NCI-H1436 treated with DMSO at 0.1 percent for 48 hours (cell line): Measurements from ENCODE around the gene B3GALT6.
A peak's percentile ranks its signal among the peaks of the same experiment; 100 is the strongest.

Experiments
- DNase-seq: peaks from one replicate; lab custom pipeline; 2025; lab: John Stamatoyannopoulos, UW

B3GALT6 gene

DNA sequence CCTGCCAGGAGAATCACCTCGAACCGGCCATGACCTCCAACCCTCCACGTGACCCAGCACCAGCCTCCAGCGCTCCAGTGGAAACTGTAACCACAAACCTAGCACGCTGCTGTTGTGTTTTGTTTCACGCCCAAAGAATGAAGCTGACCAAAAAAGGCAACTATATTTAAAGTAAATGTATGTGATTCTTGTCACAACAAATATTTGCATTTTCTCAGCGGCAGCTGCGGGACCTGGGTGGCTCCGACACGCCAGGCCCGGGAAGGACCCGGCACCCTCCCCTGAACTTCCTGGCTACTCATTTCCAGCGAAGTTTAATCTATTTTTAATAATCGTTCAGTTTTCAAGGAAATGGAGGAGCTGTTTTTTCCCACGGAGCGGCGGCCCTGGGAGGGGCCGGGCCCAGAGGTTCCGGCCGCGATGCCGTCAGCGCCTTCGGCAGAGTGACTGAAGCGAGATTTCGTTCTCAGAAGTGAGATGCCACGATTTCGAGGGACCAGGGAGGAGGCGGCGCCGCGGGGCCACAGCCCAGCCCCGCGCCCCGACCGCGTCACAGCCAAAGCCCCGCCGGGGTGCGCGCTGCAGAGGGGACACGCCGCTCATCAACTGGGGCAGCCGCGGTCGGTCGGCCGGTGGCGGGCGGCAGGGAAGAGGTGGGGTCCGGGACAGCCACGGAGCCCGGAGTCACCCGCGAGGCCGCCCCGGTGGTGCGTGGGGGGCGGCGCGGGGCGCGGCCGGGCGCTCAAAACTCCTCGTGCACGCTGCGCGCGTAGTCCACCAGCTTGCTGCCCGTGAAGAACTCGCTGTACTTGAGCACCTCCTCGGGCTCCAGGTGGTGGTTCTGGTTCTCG is 15.0 kb upstream of the B3GALT6 start:
- no peak for DNase-seq

DNA sequence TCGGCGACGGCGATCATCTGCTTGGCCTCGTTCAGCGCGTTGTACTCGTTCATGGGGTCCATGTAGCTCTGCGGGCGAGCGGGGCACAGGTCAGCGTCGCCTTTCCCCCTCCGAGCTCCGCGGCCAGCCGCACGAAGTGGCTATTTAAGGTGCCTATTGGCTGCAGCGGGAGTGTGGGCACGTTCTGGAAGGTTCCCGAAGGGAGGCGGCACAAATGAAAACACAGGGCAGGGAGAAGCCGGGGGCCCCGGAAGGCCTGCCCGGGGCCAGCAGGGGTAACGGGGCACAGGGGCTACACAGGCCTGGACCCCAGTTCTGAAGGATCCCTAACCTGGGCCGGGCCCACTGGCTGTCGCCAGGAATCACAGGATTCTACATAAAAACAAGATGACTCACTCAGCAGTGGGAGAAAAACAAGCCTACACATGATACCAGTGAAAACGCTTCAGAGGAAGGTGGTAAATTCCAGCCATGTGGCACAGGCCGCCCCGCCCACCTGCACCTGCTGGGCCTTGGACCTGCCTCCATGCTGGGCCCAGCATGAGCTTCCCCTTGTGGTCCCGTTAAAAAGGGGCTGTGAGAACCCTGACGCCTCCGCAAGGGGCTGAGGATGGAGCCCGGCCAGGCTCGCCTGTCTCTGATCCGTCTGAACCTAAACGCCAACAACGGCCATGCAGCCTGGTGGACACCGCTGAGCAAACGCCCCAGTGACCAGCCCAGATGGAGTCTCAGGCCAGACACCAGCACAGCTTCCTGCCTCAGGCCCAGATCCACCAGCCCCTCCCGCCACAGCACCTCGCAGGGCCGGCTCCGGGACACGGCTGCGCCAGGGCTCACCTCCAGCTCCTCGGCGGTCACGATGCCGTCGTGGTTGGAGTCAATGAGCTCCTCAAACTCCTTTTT is 14.2 kb upstream of the B3GALT6 start:
- no peak for DNase-seq

DNA sequence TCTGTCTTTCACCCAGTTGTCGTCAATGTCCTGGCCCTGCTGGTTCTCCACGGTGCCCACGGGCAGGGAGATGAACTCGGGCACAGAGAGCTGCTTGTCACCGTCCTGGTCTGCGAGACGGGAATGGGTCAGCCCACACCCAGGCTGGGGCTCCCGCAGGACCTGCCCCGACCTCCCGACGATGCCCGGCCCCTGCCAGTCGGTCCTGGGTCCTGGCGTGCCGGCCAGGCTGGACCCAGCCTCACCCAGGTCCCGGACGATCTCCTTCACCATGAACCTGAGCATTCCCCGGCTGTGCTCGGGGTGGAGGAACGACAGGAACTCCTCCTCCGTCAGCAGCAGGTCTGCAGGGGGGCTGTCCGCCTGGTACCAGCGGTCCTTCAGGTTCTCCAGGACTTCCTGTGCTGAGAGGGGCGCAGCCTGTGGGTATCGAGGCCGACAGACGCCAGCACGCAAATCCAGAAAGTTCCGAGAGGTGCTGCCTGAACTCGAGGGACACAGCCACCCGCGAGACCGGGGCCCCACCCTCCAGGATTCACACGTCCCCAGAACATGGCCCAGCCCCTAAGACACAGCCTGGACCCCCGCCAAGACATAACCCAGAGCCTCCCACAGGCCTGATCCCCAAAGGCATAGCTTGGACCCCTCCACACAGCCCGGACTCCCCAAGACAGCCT is 13.4 kb upstream of the B3GALT6 start:
- no peak for DNase-seq

DNA sequence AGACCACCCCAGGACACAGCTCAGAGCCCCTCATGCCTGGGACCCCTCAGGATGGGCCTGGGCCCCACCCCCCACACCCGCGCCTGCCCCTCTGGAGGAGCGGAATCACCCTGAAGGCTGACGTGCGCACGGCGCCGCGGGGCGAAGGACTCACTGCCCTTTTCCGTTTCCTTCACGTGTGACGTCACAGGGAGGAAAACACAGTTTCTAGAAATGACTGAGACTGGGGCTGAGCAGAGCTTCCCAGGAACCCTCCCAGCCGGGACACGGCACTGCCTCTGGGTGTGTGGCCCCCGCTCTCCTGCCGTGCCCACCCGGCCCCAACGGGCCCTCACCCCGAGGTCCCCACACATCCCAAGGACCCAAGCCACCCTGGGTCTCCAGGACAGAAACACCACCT is 12.7 kb upstream of the B3GALT6 start:
- no peak for DNase-seq

DNA sequence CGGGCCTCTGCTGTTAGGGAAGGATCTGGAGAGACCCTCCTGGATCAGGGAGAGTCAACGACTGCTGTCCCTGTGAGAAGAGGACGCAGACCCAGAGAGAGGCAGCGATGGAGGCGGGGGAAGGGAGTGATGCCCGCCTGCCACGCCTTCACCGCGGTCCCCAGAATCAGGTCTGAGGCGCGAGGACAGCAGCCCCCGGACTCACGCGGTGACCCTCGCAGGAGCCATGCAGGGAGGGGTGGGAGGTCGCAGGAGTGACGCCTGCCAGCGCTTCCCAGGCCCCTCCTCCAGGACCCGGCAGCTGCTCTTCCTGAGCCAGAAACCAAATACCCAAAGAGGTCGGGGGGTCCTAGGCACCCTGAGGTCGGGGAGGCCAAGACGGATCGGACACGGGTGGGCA is 11.8 kb upstream of the B3GALT6 start:
- DNase-seq: no peak

DNA sequence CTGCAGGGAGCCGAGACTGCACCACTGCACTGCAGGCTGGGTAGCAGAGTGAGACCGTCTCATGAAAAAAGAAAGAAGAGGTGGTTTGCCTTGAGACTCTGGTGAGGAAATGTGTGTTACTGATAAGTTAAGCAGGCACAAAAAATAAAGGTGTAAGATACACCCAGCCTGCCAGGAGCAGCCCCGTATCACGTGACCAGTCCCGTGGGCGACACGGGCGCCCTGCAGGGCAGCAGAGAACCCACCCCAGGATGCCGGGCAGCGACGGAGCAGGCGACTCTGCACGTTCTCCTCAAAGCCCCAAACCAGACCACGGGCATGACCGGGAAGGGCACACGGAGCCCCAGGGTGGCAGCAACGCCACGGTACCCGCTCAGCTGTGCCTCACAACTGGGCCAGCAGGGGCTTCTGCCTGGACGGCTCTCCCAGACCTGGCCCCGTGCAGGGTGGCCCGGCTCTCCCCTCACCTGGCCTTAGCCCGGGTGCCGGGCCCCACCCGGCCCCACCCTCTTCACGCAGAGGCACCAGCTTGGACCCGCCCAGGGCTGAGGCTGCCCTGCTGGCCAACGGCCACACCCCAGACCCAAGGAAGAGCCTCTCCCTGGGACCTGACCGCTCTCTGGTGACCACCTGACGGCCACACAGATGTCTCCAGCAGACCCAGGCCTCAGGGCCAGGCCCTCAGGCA is 10.0 kb upstream of the B3GALT6 start:
- no peak for DNase-seq

DNA sequence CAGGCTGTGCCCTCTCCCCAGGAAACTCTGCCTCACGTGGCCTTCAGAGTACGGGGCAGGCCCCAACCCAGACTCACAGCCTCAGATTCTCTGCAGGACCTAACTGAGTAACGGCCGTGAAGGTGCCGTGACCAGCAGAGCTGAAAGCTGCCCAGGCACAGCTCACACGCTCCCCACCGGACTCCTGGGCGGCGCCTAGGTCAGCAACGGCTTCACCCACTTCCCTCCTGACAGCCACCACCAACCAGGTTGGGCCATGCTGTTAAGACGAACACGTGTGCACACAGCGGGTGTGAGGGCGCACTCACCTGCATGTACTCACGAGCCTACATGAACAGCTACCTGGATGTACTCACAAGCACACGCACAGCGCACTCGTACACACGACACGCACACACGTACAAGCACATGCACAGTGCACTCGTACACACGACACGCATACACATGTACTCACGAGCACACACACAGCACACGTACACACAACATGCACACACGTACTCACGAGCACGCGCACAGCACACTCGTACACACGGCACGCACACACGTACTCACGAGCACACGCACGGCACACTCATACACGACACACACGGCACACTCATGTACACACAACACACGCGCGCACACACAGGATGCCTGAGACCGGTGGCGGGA is 9.3 kb upstream of the B3GALT6 start:
- DNase-seq: no peak

DNA sequence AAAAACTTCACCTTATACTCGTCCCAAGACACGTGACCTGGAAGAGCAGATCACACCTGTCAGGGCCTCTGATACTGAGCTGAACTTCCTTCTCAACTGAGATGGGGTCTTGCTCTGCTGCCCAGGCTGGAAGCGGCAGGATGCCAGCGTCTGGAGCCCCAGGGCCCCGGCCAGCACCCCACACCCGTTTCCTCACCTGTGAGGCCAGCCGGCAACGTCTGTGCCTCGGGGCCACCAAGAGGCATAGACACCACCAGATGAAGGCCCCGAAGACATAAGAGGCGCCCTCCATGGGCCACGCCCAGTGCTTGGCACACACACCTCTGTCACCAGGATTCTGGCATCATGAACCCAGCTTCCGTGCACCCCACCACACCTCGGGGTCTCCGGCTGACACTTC is 8.7 kb upstream of the B3GALT6 start:
- no peak for DNase-seq

DNA sequence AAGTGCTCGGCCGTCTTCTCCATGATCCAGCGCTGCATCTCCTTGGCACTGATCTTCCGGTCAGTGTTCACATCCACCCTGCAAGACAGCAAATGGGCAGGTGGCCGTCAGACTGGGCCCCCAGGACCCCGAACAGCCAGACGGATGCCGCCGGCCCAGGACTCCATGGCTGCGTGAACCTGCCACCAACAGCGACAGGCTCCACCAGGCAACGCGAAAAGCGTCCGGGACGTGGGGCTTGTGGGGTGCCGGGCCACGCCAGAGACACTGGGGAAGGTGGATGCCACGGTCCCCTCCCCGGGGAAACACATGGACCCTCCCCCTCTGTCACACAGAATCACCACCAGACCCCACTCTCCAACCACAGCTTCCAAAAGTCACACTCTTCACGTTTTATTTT is 8.1 kb upstream of the B3GALT6 start:
- no peak for DNase-seq

DNA sequence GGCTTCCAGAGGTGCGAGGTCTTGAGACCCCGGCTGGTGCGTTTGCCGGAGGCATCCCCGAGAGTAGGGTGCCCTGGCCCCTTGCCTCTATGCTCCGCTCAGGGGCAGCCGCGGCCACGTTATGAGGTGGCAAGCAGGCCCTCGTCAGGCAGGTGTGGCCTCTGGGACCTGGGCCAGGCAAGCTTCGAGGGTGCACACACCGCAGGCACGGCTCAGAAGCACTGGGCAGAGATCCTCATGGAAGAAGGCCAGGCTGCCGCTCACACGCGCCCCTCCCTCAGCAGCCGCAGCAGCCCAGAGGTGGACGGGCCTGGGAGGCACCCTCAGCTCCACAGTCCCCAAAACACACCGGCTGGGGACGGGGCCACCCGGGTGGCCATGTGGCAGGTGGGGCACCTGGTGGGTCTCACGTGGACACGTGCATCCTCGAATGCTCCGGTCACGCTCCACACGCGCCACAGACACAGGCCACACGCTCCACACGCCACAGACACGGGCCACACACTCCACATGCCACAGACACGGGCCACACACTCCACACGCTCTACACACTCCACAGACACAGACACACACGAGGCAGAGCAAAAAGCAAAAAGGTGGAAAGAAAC is 6.7 kb upstream of the B3GALT6 start:
- DNase-seq: no peak

DNA sequence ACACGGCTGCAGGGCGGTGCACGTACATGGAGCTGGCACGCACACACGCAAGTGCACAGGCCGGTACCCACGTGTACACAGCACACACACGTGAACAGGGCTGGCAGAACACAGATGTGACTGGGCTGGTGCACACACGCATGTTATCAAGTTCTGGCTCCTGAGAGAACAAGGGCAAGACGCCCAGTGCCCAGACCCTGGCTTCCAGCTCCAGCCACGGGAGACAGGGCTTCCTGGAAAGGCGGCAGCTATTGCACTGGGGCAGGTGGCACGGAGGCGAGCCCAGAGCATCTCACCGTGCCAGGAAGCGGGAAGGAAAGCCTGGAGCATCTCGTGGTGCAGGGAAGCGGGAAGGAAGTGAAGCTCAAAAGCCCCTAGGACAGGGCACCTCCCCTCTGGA is 6.1 kb upstream of the B3GALT6 start:
- DNase-seq: no peak

DNA sequence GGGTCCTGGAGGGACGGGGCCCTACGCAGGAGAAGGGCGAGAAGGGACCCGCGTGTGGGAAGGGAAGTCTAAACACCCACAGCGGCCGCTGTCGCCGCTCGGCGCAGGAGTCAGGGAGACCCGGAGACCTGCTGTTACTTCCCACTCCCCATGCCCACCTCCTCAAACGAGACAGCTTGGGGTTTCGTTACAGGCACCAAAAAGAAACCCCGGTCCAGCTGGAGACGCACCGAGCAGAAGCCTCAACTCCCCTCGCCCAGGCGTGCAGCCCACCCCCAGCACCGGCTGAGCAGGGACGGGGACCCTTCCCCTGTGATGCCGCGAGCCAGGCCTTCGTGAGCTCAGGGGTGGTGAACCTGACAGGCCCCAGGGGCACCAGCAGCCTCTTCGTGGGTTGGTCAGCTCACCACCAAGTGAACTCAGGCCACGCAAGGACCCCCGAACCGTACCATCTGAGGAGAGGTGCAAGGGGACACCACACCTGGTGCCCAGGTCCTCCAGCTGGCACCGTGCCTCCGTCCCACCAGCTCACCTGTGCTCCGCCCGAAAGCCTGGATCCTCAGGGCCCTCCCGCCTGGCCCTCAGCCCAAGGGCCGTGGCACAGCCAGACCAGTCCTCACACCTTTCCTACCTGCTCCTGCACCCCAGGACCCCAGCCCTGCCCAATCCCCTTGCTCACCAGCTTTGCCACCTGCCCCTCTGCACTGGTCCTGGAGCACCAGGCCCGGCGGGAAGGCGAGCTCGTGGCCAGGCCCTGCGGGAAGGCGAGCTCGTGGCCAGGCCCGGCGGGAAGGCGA is 5.3 kb upstream of the B3GALT6 start:
- DNase-seq: no peak

DNA sequence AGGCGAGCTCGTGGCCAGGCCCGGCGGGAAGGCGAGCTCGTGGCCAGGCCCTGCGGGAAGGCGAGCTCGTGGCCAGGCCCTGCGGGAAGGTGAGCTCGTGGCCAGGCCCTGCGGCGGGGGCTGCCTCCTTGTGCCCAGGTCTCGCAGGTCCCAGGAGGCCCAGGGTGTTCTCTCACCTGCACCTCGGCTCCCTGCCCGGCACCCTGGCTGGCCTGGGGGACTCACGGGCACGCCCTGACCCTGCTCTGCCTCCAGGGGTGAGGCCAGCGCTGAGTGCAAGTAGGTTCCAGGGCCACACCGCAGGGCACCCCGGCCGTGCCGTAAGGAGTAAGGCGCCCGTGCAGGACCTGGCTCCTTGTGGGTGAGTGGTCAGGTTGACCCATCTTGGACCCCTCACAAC is 4.7 kb upstream of the B3GALT6 start:
- DNase-seq: no peak

DNA sequence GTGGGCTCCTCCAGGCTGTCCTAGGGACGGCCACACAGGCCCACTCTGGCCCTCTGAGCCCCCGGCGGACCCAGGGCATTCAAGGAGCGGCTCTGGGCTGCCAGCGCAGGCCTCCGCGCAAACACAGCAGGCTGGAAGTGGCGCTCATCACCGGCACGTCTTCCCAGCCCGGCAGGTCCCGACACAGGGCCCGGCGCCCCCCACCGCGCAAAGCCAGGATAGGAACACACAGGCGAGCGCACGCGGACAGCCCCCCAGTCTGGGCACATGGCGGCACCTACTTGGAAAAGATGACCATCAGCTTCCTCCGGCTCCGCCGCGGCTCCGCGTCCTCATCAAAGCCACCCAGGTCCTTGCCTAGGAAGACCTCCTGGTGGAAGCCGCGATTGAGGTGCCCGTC is 3.9 kb upstream of the B3GALT6 start:
- no peak for DNase-seq

DNA sequence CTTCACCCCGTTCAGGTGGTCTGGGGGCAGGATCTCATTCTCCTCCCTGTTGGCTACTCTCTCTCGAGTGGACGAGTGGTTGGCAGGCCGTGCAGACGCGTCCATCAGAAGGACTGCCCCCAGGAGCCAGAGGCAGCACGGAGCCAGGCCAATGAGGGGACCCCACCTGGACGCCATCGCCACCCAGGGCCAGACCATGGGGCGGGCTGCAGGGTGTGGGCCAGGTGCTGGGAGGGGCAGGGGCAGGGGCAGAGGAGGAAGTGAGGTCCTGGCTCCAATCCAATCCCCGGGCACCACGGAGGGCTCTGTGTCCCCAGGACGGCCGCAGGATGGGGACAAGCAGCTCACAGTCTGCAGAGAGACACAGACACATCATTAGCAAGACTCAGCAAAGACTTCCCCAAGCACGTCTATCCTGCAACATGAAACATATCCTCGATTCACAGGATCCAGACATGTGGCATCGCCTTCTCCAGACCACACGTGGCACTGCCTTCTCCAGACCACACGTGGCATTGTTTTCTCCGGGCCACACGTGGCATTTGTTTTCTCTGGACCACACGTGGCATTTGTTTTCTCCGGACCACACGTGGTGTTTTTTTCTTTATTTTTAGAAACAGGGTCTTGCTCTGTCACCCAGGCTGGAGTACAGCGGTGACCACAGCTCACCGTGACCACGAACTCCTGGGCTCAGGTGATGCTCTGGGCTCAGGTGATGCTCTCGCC is 3.3 kb upstream of the B3GALT6 start:
- no peak for DNase-seq

DNA sequence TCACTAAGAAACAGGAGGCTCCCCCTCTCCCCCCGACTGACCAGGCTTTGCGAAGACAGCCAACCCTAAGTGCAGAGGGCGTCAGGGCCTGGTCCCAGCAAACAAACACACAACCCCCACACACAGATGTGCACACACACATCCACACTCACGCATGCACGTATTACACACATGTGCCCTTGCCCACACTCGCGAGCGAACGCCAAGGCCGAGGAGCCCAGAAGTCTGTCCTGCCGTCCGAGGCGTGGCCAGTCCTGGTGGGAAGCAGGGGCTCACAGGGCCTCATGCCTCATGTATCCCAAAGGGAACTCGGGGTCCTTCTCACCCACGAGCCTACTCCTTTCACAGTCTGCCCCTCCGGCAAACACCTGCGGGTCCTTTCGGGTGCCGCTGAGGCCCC is 2.3 kb upstream of the B3GALT6 start:
- DNase-seq: no peak

DNA sequence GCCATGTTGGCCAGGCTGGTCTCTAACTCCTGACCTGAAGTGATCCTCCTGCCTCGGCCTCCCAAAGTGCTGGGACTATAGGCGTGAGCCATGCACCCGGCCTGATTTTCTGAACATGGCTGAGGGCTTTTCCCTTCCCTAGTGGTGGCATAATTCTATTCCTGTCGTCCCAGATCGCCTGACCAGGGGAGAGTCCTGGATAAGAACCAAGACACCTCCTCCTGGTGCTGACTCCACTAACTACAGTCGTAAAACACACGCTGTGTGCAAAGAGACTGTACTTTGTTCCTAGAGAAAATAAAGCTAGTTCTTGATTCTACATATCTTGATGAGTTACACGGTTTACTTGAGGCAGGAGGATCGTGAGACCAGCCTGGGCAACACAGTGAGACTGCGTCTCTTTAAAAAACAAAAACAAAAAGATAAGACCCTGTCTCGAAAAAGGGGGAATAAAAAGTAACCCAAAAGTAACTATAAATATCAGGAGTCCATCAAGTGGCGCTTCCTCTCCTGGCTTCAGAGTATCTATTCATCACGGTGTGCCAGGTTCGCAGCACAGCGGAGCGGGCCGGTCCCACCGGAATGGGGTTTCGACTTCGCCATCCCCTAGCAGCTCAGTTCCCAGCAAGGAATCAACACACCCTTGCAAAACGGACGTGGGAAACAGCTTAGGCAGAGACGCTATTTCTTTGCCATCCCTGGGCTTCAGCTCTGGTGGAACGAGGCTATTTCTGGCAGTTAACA is 1.2 kb upstream of the B3GALT6 start:
- no peak for DNase-seq

DNA sequence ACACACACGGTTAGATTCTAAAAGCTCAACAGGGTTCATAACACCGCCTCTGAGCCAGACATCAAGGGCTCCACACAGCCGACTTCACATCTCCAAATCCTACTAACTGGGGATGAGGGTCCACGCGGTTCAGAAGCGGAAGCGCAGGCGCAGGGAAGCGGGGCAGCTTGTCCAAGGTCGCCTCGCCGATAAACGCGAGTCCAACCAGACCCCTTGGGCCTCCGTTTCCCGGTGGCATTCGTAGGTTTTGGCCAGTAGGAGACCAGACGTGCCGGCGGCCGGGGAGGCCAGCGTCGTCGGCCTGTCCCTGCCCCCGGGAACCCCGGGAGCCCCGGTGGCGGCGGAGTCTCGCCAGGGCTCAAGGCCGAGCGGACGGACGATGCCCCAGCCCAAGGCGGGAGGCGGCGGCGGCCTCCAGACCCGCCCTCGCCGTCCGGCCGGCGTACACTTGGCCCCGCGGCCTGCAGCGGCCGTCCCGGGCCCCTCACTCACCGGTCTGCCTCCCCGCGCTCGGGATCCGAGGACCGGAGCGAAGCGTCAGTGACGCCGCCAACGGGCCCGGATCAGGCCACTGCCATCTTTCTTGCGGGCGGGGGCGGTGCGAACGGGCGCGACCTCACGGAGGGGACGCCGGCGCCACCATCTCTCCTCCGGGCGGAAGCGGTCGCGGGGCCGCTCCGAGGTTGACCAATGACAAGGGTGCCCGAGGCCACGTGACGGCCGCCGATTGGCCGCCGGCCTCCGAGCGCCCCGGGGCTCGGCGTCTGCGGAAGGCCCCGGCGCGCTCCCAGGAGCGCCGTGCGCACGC is 433 bp upstream of the B3GALT6 start, which contains the start of gene SDF4:
SDF4 (minus strand) TSS at position 602 of the 808 bp plus-strand sequence. CDS start 3,229 bp downstream, outside the sequence.
- DNase-seq: peak; percentile 58
